Osteocyte (in vitro differentiated cells): ENCODE data around the gene RND1. TPM values are rescaled to one million over a fixed set of nuclear protein-coding genes. Genes with fewer than 3 reads are reported as not detected.

Experiments used
- DNase-seq: peaks from one replicate; pipeline ENCODE4 v3.0.0; 2021; ENCODE audit warnings: mixed read lengths; ENCODE audit not compliant: unreplicated experiment; ENCODE audit errors: extremely low spot score
- H3K27ac Mint-ChIP-seq: one replicate; pipeline ENCODE4 v1.8.0; 2021; ENCODE audit warnings: mild to moderate bottlenecking, mixed read lengths; ENCODE audit not compliant: unreplicated experiment
- H3K27me3 Mint-ChIP-seq: one replicate; pipeline ENCODE4 v1.8.0; 2021; ENCODE audit warnings: mixed read lengths; ENCODE audit not compliant: unreplicated experiment
- H3K36me3 Mint-ChIP-seq: one replicate; pipeline ENCODE4 v1.8.0; 2021; ENCODE audit warnings: mixed read lengths; ENCODE audit not compliant: unreplicated experiment
- H3K4me1 Mint-ChIP-seq: one replicate; pipeline ENCODE4 v1.8.0; 2021; ENCODE audit warnings: mixed read lengths; ENCODE audit not compliant: unreplicated experiment
- H3K4me3 Mint-ChIP-seq: one replicate; pipeline ENCODE4 v1.8.0; 2021; ENCODE audit warnings: mild to moderate bottlenecking, moderate library complexity, mixed read lengths; ENCODE audit not compliant: unreplicated experiment
- H3K9me3 Mint-ChIP-seq: one replicate; pipeline ENCODE4 v1.8.0; 2021; ENCODE audit warnings: mixed read lengths; ENCODE audit not compliant: unreplicated experiment
- CTCF ChIP-seq: fragments of 200-600 bp; sonication (generic); IDR thresholded peaks from 2 replicates; pipeline ENCODE4 v1.5.0; 2021; ENCODE audit warnings: antibody characterized with exemption, mild to moderate bottlenecking, moderate library complexity
- total RNA-seq: library from RNA; stranded (reverse); gene quantifications from 2 replicates; pipeline ENCODE4 v1.2.1, GENCODE V29; 2021

Gene RND1
- total RNA-seq, 1 donor from 2014 or later, result 0.89 TPM

- H3K4me3 Mint-ChIP-seq, result no peak overlapping the region
- H3K27me3 Mint-ChIP-seq, result no peaks in the 10 kb centered on the region
- peaks cover 58% of the 10 kb centered on the region for H3K36me3 Mint-ChIP-seq
These were observed 33.2 kb downstream of the RND1 start for GRCh38 chr12:48832321-48833060.

GRCh38 chr12:48831257-48831656 is 34.4 kb downstream of the RND1 start:
- TF ChIP-seq CTCF, result no peak
- no peak overlapping the region for H3K27ac Mint-ChIP-seq
- no peaks in the 10 kb centered on the region for H3K27me3 Mint-ChIP-seq
- H3K36me3 Mint-ChIP-seq, result peaks cover 51% of the 10 kb centered on the region
- H3K9me3 Mint-ChIP-seq, result no peaks in the 10 kb centered on the region
- H3K4me1 Mint-ChIP-seq, result no peaks in the 10 kb centered on the region
- H3K4me3 Mint-ChIP-seq, result no peak overlapping the region
- no peak for DNase-seq

More at GRCh38 chr12:48832321-48833060, 33.2 kb downstream of the RND1 start:
- H3K9me3 Mint-ChIP-seq, result no peaks in the 10 kb centered on the region
- no peak for DNase-seq
- H3K4me1 Mint-ChIP-seq, result no peaks in the 10 kb centered on the region
- no peak for TF ChIP-seq CTCF
- no peak overlapping the region for H3K27ac Mint-ChIP-seq

- H3K4me3 Mint-ChIP-seq, result no peak overlapping the region
- no peak overlapping the region for H3K27ac Mint-ChIP-seq
- no peaks in the 10 kb centered on the region for H3K27me3 Mint-ChIP-seq
- DNase-seq, result no peak
- peaks cover 54% of the 10 kb centered on the region for H3K36me3 Mint-ChIP-seq
- H3K9me3 Mint-ChIP-seq, result no peaks in the 10 kb centered on the region
- TF ChIP-seq CTCF, result no peak
- no peaks in the 10 kb centered on the region for H3K4me1 Mint-ChIP-seq
These were observed 36.7 kb downstream of the RND1 start for GRCh38 chr12:48828841-48829575.

- no peaks in the 10 kb centered on the region for H3K4me1 Mint-ChIP-seq
These were observed 37.4 kb downstream of the RND1 start for GRCh38 chr12:48828293-48828692.

More at GRCh38 chr12:48828293-48828692, 37.4 kb downstream of the RND1 start:
- no peak overlapping the region for H3K27ac Mint-ChIP-seq
- H3K4me3 Mint-ChIP-seq, result no peak overlapping the region
- H3K9me3 Mint-ChIP-seq, result no peaks in the 10 kb centered on the region
- peaks cover 47% of the 10 kb centered on the region for H3K36me3 Mint-ChIP-seq
- TF ChIP-seq CTCF, result no peak
- no peaks in the 10 kb centered on the region for H3K27me3 Mint-ChIP-seq
- no peak for DNase-seq
